HepG2 (cell line): ENCODE measurements around the gene TEX22. TPM values are rescaled to one million over a fixed set of nuclear protein-coding genes. Genes with fewer than 3 reads are reported as not detected.

Experiments used
- ARNT ChIP-seq: fragments of 450-650 bp; IDR thresholded peaks from 2 replicates; pipeline ENCODE4 v1.6.1; 2017
- GATA4 ChIP-seq: sonication (generic); IDR thresholded peaks from 2 replicates; pipeline ENCODE4 v1.6.1; 2016; ENCODE audit warnings: antibody characterized with exemption, low read depth, borderline replicate concordance
- GMEB1 ChIP-seq: sonication (generic); formaldehyde crosslinking; IDR thresholded peaks from 2 replicates; pipeline ENCODE4 v1.5.1; 2020; ENCODE audit warnings: missing genetic modification reagents, mild to moderate bottlenecking, borderline replicate concordance
- HMGXB4 ChIP-seq, 2 experiments: sonication (generic) in 1 of 2; formaldehyde crosslinking in 1 of 2; IDR thresholded peaks; 2 replicates each; pipeline versions ENCODE4 v1.4.0 to v1.6.1; 2018 to 2020; ENCODE audit warnings: missing genetic modification reagents in 2 of 2, borderline replicate concordance in 1 of 2, low read depth in 1 of 2, mild to moderate bottlenecking in 1 of 2, missing biosample characterization in 1 of 2
- MAFF ChIP-seq: IDR thresholded peaks from 2 replicates; pipeline ENCODE4 v1.6.1; 2011; ENCODE audit warnings: low read depth, low read length, improper control_type of control experiment
- MAZ ChIP-seq, 2 experiments: sonication (generic) in 1 of 2; formaldehyde crosslinking in 1 of 2; IDR thresholded peaks; 2 replicates each; pipeline versions ENCODE4 v1.5.0 to v1.6.1; 2012 to 2020; ENCODE audit warnings: low read depth in 2 of 2, mild to moderate bottlenecking in 2 of 2, borderline replicate concordance in 1 of 2, improper control_type of control experiment in 1 of 2, low read length in 1 of 2, missing genetic modification reagents in 1 of 2, moderate library complexity in 1 of 2
- MIER3 ChIP-seq: IDR thresholded peaks from 2 replicates; pipeline ENCODE4 v1.6.1; 2016; ENCODE audit warnings: missing compliant biosample characterization, borderline replicate concordance
- NR2C2 ChIP-seq: sonication (generic); formaldehyde crosslinking; IDR thresholded peaks from 2 replicates; pipeline ENCODE4 v1.4.0; 2020; ENCODE audit warnings: missing genetic modification reagents, mild to moderate bottlenecking, moderate library complexity, borderline replicate concordance
- RERE ChIP-seq: IDR thresholded peaks from 2 replicates; pipeline ENCODE4 v1.6.1; 2016; ENCODE audit warnings: low read depth, missing genetic modification reagents, missing compliant biosample characterization
- SP2 ChIP-seq: sonication (generic); formaldehyde crosslinking; IDR thresholded peaks from 2 replicates; pipeline ENCODE4 v1.5.1; 2020; ENCODE audit warnings: mild to moderate bottlenecking, missing genetic modification reagents
- TARDBP ChIP-seq: sonication (generic); formaldehyde crosslinking; IDR thresholded peaks from 2 replicates; pipeline ENCODE4 v1.8.0; 2022; ENCODE audit warnings: mild to moderate bottlenecking, missing genetic modification reagents
- ZMAT5 ChIP-seq: sonication (generic); formaldehyde crosslinking; IDR thresholded peaks from 2 replicates; pipeline ENCODE4 v1.5.0; 2020; ENCODE audit warnings: mild to moderate bottlenecking, low read depth, missing genetic modification reagents, borderline replicate concordance
- ZNF264 ChIP-seq: sonication (generic); formaldehyde crosslinking; IDR thresholded peaks from 2 replicates; pipeline ENCODE4 v1.4.0; 2020; ENCODE audit warnings: missing genetic modification reagents
- ZNF563 ChIP-seq: sonication (generic); formaldehyde crosslinking; IDR thresholded peaks from 2 replicates; pipeline ENCODE4 v1.8.0; 2022; ENCODE audit warnings: mild to moderate bottlenecking, moderate library complexity, missing genetic modification reagents
- ZNF616 ChIP-seq: sonication (generic); formaldehyde crosslinking; IDR thresholded peaks from 2 replicates; pipeline ENCODE4 v1.5.0; 2020; ENCODE audit warnings: low read depth, mild to moderate bottlenecking, missing genetic modification reagents
- ZNF75D ChIP-seq: sonication (generic); formaldehyde crosslinking; IDR thresholded peaks from 2 replicates; pipeline ENCODE4 v1.8.1; 2023; ENCODE audit warnings: missing genetic modification reagents, mild to moderate bottlenecking, borderline replicate concordance
- ZNF773 ChIP-seq: sonication (generic); formaldehyde crosslinking; IDR thresholded peaks from 2 replicates; pipeline ENCODE4 v1.4.0; 2020; ENCODE audit warnings: missing genetic modification reagents, borderline replicate concordance
- ZSCAN31 ChIP-seq: sonication (generic); formaldehyde crosslinking; IDR thresholded peaks from 2 replicates; pipeline ENCODE4 v1.5.0; 2020; ENCODE audit warnings: low read depth, mild to moderate bottlenecking, missing genetic modification reagents
- polyA plus RNA-seq, 8 experiments: library from polyadenylated mRNA; depleted of rRNA in 3 of 8; stranded (reverse) in 7 of 8; unstranded in 1 of 8; fragments of >200 nt; fragmentation: Illumina TruSeq in 4 of 8; extraction: Trizol in 4 of 8; gene quantifications; 2 replicates each; pipeline versions ENCODE4 v1.2.1 to v1.2.3, GENCODE V29; 2011 to 2016; ENCODE audit warnings: low read depth in 4 of 8, missing spikeins in 1 of 8, mixed read lengths in 1 of 8; ENCODE audit not compliant: insufficient read depth in 1 of 8
- total RNA-seq, 5 experiments: library from RNA; depleted of rRNA; stranded (reverse); fragments of >200 nt; fragmentation: Illumina TruSeq; extraction: Trizol; gene quantifications; 2 replicates each; pipeline ENCODE4 v1.2.3, GENCODE V29; 2016; ENCODE audit warnings: low read depth in 1 of 5

Gene TEX22
- total and polyA plus RNA-seq, 2 of the 13 experiments (the other 11 are each of a cell fraction or from before 2014, with no cell fraction given) = 0.07 to 0.27 TPM

- TF ChIP-seq NR2C2 (CRISPR knock-in tag) (peak; percentile 66; the same call in 1 of the 2 replicates), ZSCAN31 (CRISPR knock-in tag) (peak; percentile 21; the same call in 1 of the 2 replicates), ZNF75D (CRISPR knock-in tag) (0 out of 2 replicates have a peak, but pooled peaks have one; percentile 2), TARDBP (CRISPR knock-in tag) (peak; percentile 79; the same call in 1 of the 2 replicates), HMGXB4 (CRISPR knock-in tag; IDR thresholded peaks at IDR 0.05; ENCODE audit: borderline replicate concordance in 1 of 2, low read depth in 1 of 2) (peak in 1 of 2 experiments; percentile 40; a peak in 1 of 4 replicates), ZNF773 (CRISPR knock-in tag) (0 out of 2 replicates have a peak, but pooled peaks have one; percentile 27), GMEB1 (peak; percentile 80), ARNT (no peak), MAFF (no peak), MIER3 (peak; percentile 47; the same call in 1 of the 2 replicates), ZMAT5 (CRISPR knock-in tag) (no peak), RERE (no peak), GATA4 (0 out of 2 replicates have a peak, but pooled peaks have one; percentile 33), MAZ (IDR thresholded peaks at IDR 0.05; ENCODE audit: borderline replicate concordance, low read depth, low read length) (peak; percentile 90), MAZ (CRISPR knock-in tag; IDR thresholded peaks at IDR 0.05; ENCODE audit: low read depth) (peak; percentile 69; the same call in 1 of the 2 replicates), SP2 (CRISPR knock-in tag) (peak; percentile 77), ZNF616 (no peak; the same call in 1 of the 2 replicates), ZNF563 (CRISPR knock-in tag) (0 out of 2 replicates have a peak, but pooled peaks have one; percentile 27), ZNF264 (CRISPR knock-in tag) (0 out of 2 replicates have a peak, but pooled peaks have one; percentile 8)
These were observed at the start of gene TEX22 (continued) for GRCh38 chr14:105398044-105398725.
